Measurements from ENCODE around the gene TSPAN13.

DNA sequence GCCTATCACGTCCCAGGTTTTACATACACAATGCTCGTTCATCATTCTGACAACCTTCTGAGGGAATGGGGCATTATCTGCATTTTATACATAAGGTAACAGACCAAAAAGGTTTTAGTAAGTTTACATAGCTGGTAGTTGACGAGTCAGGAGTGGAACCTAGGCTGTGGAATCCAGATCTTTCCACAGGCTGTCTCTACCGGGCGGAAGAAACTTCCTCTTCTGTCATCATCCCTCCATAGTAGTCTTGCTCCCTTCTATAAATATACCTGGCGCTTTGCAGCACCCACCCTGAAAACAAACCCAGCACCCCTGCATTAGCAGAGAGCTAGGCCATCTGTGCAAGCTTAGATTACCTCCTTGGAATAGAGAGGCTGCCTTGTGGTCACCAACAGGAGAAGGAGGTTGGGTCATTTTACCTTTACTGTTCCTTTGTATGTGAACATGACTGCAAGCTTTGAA is 1.3 kb downstream of the TSPAN13 start:
- TF ChIP-seq, protein P1, sequence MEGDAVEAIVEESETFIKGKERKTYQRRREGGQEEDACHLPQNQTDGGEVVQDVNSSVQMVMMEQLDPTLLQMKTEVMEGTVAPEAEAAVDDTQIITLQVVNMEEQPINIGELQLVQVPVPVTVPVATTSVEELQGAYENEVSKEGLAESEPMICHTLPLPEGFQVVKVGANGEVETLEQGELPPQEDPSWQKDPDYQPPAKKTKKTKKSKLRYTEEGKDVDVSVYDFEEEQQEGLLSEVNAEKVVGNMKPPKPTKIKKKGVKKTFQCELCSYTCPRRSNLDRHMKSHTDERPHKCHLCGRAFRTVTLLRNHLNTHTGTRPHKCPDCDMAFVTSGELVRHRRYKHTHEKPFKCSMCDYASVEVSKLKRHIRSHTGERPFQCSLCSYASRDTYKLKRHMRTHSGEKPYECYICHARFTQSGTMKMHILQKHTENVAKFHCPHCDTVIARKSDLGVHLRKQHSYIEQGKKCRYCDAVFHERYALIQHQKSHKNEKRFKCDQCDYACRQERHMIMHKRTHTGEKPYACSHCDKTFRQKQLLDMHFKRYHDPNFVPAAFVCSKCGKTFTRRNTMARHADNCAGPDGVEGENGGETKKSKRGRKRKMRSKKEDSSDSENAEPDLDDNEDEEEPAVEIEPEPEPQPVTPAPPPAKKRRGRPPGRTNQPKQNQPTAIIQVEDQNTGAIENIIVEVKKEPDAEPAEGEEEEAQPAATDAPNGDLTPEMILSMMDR (IDR thresholded peaks at IDR 0.05) = no peak
- TF ChIP-seq POLR2AphosphoS5 (IDR thresholded peaks at IDR 0.05; ENCODE audit: low read depth, low read length) (no peak), TCF7L2 (IDR thresholded peaks at IDR 0.05; ENCODE audit: low read depth, low read length) (no peak)
- TF ChIP-seq, protein P2, sequence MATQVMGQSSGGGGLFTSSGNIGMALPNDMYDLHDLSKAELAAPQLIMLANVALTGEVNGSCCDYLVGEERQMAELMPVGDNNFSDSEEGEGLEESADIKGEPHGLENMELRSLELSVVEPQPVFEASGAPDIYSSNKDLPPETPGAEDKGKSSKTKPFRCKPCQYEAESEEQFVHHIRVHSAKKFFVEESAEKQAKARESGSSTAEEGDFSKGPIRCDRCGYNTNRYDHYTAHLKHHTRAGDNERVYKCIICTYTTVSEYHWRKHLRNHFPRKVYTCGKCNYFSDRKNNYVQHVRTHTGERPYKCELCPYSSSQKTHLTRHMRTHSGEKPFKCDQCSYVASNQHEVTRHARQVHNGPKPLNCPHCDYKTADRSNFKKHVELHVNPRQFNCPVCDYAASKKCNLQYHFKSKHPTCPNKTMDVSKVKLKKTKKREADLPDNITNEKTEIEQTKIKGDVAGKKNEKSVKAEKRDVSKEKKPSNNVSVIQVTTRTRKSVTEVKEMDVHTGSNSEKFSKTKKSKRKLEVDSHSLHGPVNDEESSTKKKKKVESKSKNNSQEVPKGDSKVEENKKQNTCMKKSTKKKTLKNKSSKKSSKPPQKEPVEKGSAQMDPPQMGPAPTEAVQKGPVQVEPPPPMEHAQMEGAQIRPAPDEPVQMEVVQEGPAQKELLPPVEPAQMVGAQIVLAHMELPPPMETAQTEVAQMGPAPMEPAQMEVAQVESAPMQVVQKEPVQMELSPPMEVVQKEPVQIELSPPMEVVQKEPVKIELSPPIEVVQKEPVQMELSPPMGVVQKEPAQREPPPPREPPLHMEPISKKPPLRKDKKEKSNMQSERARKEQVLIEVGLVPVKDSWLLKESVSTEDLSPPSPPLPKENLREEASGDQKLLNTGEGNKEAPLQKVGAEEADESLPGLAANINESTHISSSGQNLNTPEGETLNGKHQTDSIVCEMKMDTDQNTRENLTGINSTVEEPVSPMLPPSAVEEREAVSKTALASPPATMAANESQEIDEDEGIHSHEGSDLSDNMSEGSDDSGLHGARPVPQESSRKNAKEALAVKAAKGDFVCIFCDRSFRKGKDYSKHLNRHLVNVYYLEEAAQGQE (IDR thresholded peaks at IDR 0.05; ENCODE audit: insufficient read depth in 1 of 2, low read depth in 2 of 2, low read length in 1 of 2) = no peak
